PFSK-1 (cell line): ENCODE measurements around the gene P4HTM.

Experiments
- POLR2AphosphoS5 ChIP-seq: IDR thresholded peaks from 2 replicates; pipeline ENCODE4 v1.6.1; 2012; ENCODE audit warnings: low read depth, mild to moderate bottlenecking, control low read depth, low read length, moderate library complexity
- REST ChIP-seq, 2 experiments: IDR thresholded peaks; 2 replicates each; pipeline versions ENCODE4 v1.6.1 to v1.8.0; 2011 to 2012; ENCODE audit warnings: low read depth in 2 of 2, low read length in 2 of 2, control low read depth in 1 of 2, inconsistent platforms in 1 of 2, mild to moderate bottlenecking in 1 of 2, moderate library complexity in 1 of 2; ENCODE audit not compliant: insufficient read depth in 1 of 2
- SIN3A ChIP-seq: IDR thresholded peaks from 2 replicates; pipeline ENCODE4 v1.6.1; 2012; ENCODE audit warnings: mild to moderate bottlenecking, low read length, moderate library complexity, borderline replicate concordance; ENCODE audit not compliant: insufficient read depth
- TAF1 ChIP-seq: IDR thresholded peaks from 2 replicates; pipeline ENCODE4 v1.6.1; 2012; ENCODE audit warnings: low read length, control low read depth, borderline replicate concordance; ENCODE audit not compliant: insufficient read depth

- TF ChIP-seq REST (IDR thresholded peaks at IDR 0.05; ENCODE audit: insufficient read depth in 1 of 2, low read depth in 2 of 2, low read length in 2 of 2) (no peak), SIN3A (no peak), POLR2AphosphoS5 (no peak), TAF1 (no peak)
Measured at GRCh38 chr3:49053543-49053942, 63.5 kb downstream of the P4HTM start.
